ENCODE measurements around the gene SULT4A1.

GRCh38 chr22:43792905-43793304 is 69.4 kb downstream of the SULT4A1 start:
- no peak for TF ChIP-seq ELF4 (IDR thresholded peaks at IDR 0.05)
- TF ChIP-seq FOXM1 (IDR thresholded peaks at IDR 0.05; ENCODE audit: borderline replicate concordance), result no peak
- no peak for TF ChIP-seq BHLHE40 (IDR thresholded peaks at IDR 0.05; ENCODE audit: borderline replicate concordance)
- TF ChIP-seq FOXK2 (IDR thresholded peaks at IDR 0.05), result no peak
- no peak for TF ChIP-seq ARNT (IDR thresholded peaks at IDR 0.05)
- TF ChIP-seq SUZ12 (IDR thresholded peaks at IDR 0.05), result no peak
- TF ChIP-seq L3MBTL2 (conservative IDR thresholded peaks at IDR 0.05), result no peak
- no peak for TF ChIP-seq SP1 (IDR thresholded peaks at IDR 0.05)
- TF ChIP-seq ZNF384 (IDR thresholded peaks at IDR 0.05), result no peak
- TF ChIP-seq CTBP1 (IDR thresholded peaks at IDR 0.05; ENCODE audit: borderline replicate concordance), result no peak
- TF ChIP-seq NFRKB (IDR thresholded peaks at IDR 0.05), result no peak
- no peak for TF ChIP-seq TARDBP (IDR thresholded peaks at IDR 0.05)
- no peak for TF ChIP-seq LEF1 (IDR thresholded peaks at IDR 0.05; ENCODE audit: borderline replicate concordance)
- TF ChIP-seq, protein P1, sequence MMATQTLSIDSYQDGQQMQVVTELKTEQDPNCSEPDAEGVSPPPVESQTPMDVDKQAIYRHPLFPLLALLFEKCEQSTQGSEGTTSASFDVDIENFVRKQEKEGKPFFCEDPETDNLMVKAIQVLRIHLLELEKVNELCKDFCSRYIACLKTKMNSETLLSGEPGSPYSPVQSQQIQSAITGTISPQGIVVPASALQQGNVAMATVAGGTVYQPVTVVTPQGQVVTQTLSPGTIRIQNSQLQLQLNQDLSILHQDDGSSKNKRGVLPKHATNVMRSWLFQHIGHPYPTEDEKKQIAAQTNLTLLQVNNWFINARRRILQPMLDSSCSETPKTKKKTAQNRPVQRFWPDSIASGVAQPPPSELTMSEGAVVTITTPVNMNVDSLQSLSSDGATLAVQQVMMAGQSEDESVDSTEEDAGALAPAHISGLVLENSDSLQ (IDR thresholded peaks at IDR 0.05), result no peak

Measured in HEK293T (cell line).